NCI-H2196 (cell line): ENCODE results near the gene ALG8.

ENCODE experiments used
- DNase-seq: peaks from one replicate; lab custom pipeline; 2025; ENCODE audit not compliant: unreplicated experiment; lab: John Stamatoyannopoulos, UW

The ALG8 gene

GRCh38 chr11:78160557-78160956, 21.1 kb upstream of the ALG8 start:
- DNase-seq: no peak

DNA sequence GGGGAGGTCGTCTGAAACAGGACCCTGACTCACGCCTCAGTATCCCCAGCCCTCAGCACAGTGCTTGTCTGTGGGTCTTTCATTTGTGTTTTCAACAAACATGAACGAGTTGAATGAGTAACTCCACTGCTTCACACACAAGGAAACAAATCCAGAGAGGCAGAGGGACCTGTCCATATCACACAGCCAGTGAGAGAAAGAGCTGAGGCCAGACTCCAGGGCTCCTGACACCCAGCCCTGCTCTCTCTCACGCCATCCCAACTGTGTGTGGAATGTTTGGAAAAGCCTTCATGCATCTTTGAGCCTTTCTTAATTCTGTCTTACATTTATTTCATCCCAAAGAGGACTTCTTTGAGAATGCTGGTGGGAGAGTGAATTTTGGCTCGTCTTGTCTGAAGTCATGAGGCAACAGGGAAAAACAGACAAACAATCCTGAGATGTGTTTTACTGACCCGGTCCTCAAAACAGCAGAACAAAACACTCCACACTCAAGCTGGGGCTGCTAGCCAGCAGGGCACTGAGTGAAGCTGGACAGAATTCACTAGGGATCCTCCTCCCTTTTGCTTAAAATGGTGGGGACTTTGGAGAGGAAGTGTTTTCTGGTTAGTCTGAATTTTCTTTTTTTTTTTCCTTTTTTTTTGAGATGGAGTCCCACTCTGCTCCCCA, 19.7 kb upstream of the ALG8 start:
- DNase-seq: no peak

DNA sequence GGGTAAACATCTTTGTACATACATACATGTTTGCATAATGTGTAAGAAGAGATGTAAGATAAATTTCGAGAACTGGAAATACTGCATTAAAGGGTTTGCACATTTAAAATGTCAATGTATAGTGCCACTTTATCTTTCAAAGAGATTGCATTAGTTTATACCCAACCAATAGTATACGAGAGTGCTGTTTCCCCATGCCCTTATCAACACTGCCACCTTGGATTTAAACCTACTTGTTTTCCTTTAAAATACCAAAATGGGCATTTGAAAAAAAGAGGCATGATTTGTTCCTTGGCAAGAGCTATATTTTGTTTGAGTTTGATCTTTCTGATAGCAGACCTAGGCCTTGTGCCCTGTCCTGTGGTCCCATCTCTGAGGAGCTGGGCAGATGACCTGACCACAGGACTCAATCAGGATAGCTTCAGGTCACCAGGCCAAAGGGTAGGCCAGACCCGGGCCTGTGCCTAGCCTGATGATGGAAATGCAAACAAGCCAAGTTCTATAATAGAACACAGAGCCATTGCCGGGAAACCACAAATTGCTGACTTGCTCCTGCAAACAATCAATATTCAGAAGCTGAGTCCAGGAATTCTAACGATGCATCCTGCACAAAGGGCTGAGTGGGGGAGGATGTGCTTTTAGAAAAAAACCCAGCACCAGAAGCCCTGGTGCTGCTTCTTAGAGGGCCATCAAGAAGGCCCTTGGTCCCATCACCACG, 16.9 kb upstream of the ALG8 start:
- DNase-seq: no peak

GRCh38 chr11:78151804-78152203, 12.4 kb upstream of the ALG8 start:
- DNase-seq: no peak

DNA sequence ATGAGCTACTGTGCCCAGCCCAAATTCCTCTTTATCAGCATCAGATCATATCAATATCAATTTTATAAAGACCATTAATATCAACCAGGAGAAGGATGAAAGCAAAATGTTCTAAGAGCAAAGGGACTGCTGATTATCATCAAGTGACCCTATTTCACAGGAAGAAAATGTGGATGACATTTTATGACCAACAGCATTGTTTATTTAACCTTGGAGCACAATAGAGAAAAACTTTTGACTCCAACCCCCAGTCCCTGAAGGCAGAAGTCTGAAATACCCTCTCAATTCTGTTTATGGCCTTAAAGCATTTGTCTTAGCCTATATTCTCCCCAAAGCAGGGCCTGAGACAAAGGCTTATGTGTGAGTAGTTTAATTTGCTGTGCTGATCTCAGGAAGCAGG, 11.3 kb upstream of the ALG8 start:
- DNase-seq: no peak

- DNase-seq: no peak
Observed at GRCh38 chr11:78150346-78150745, 10.9 kb upstream of the ALG8 start.

DNA sequence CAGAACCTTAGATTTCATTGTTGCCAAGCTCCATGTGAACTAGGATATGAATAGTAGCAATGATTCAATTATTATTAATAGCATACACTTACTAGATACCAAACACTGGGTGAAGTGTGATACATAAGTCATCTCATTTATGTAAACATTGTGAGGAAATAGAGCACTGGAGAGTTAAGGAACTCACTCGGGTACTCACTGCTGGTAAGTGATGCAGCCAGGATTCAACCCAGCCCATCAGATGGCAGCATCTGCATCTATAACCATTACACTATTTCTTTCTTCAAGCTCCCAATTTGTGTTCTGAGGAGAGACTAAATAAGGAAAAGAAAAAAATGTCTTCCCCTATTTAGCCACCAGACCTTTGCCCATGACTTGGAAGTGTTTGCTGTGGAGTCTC, 10.2 kb upstream of the ALG8 start:
- DNase-seq: no peak

GRCh38 chr11:78147807-78148206, 8.4 kb upstream of the ALG8 start:
- DNase-seq: peak; percentile 65

- no peak for DNase-seq
Observed at GRCh38 chr11:78145511-78146025, 6.1 kb upstream of the ALG8 start.

DNA sequence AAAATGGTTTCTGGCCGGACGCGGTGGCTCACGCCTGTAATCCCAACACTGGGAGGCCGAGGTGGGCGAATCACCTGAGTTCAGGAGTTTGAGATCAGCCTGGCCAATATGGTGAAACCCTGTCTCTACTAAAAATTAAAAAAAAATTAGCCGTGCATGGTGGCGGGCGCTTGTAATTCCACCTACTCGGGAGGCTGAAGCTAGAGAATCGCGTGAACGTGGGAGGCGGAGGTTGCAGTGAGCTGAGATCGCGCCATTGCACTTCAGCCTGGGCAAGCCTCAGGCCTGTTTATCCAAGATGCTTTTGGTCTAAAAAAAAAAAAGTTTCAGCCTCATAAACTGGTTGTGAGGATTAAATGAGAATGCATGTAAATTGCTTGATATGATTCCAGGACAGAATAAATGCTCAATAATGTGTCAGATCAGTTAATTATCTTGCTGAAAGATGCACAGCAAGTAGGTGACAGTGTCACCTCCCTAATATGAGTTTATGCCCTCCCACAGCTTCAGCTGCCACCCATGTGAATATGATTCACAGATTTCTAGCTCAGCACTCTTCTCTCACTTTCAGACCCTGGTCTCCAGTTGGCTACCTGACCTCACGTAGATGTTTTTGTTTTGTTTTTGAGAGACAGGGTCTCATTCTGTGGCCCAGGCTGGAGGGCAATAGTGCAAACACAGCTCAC, 1.1 kb upstream of the ALG8 start:
- DNase-seq: no peak

GRCh38 chr11:78138694-78139421, 568 bp downstream of the ALG8 start:
- DNase-seq: no peak

GRCh38 chr11:78138291-78138690, 1.1 kb downstream of the ALG8 start:
- DNase-seq: no peak

- no peak for DNase-seq
Observed at GRCh38 chr11:78132475-78132874, 7.0 kb downstream of the ALG8 start.

GRCh38 chr11:78131956-78132355, 7.5 kb downstream of the ALG8 start:
- DNase-seq: no peak

DNA sequence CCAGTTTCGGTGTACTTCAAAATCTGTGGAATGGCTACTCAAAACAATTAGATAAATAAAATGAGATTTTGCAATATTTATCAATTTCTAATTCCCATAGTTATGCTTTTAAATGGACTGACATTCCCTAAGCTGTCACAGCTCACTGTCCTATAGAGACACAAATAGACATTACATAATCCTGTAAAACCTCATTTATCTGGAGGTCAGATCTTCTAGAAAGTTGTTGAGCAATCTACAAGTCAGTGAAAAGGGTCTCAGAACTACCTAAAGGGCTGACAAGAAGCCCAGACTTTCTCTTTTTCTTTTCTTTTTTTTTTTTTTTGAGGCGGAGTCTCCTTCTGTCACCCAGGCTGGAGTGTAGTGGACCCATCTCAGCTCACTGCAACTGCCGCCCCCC, 12.0 kb downstream of the ALG8 start:
- no peak for DNase-seq

DNA sequence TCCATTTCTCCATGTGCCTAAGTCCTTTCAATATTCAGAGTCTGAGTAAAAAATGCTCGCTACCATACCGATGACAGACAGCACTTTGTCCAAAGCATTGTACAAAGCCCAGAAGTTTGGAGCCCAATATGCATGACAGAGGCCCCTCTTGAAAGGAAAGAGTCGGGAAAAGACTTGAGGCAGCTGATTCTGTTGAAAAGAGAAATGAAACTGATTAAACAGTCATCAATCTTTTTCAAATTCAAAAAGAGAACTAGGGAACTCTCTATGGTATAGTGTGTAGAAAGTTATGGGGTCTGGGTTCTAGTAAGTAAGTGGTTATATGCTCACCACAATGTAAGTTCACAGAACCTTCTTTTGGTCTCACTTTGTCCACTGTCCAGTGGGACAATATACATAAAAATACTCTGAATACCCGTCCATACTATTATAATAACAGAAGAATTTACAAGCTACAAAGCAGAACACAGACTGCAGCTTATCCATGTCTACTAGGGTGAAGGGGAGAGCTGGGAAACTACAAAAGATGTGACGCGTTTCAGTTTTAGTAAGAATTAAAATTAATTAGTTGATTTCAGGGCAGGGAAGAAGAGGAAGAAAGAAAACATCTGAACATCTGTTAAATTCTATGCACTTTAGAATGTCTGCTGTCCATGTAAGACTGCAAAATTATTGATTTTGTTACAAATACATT, 26.7 kb downstream of the ALG8 start:
- no peak for DNase-seq

- DNase-seq: no peak
Observed at GRCh38 chr11:78111298-78111697, 28.1 kb downstream of the ALG8 start.

DNA sequence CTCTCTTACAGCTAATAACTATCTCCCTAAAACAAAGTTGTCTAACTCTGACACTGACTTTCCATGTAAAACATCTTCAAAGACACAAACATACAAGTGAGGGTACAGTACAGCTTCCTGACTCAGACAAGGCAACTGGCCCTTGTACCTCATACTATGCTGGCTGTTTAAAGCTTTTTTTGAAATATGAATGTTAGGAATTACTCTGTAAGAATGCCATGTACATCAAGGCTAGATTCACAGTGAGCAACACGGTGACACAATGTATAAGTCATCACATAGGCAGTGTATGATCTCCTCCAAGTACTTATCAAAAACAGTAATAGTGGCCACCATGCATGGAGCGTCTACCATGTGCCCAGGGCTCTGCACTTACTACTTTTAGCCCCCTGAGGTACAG, 28.6 kb downstream of the ALG8 start:
- no peak for DNase-seq

GRCh38 chr11:78110351-78110750, 29.1 kb downstream of the ALG8 start:
- no peak for DNase-seq

- no peak for DNase-seq
Observed at GRCh38 chr11:78109081-78110015, 30.1 kb downstream of the ALG8 start.
